ENCODE measurements around the gene SALL4.

SALL4 gene

GRCh38 chr20:51735728-51736600 is 66.4 kb downstream of the SALL4 start:
- H3K9me3 ChIP-seq (ENCODE audit: insufficient read depth, low read length), result no peaks in the 10 kb centered on the region
- H3K27ac ChIP-seq (ENCODE audit: low read length), result no peak overlapping the region
- no peaks in the 10 kb centered on the region for H3K79me2 ChIP-seq (ENCODE audit: low read length)
- H3K4me3 ChIP-seq (ENCODE audit: low read length), result no peak overlapping the region
- H3K36me3 ChIP-seq (replicated peaks; ENCODE audit: low read depth, low read length), result no peaks in the 10 kb centered on the region
- H3K4me1 ChIP-seq (ENCODE audit: low read length), result no peaks in the 10 kb centered on the region
- H3K9ac ChIP-seq (ENCODE audit: low read length), result no peak overlapping the region
- TF ChIP-seq CTCF (IDR thresholded peaks at IDR 0.05; ENCODE audit: low read depth, low read length) (no peak), EZH2phosphoT487 (IDR thresholded peaks at IDR 0.05; ENCODE audit: low read depth) (no peak)
- H4K20me1 ChIP-seq (ENCODE audit: insufficient read depth, low read length), result no peaks in the 10 kb centered on the region
- no peak overlapping the region for H3K4me2 ChIP-seq (ENCODE audit: low read length)
- H3K27me3 ChIP-seq (ENCODE audit: low read depth, low read length), result peaks cover 10% of the 10 kb centered on the region
- H2AFZ ChIP-seq (ENCODE audit: low read depth, low read length), result no peak overlapping the region

GRCh38 chr20:51734876-51735720 is 67.2 kb downstream of the SALL4 start:
- TF ChIP-seq EZH2phosphoT487 (IDR thresholded peaks at IDR 0.05; ENCODE audit: low read depth) (no peak), CTCF (IDR thresholded peaks at IDR 0.05; ENCODE audit: low read depth, low read length) (no peak)
- no peak overlapping the region for H2AFZ ChIP-seq (ENCODE audit: low read depth, low read length)
- H3K9me3 ChIP-seq (ENCODE audit: insufficient read depth, low read length), result no peaks in the 10 kb centered on the region
- no peak overlapping the region for H3K9ac ChIP-seq (ENCODE audit: low read length)
- H3K79me2 ChIP-seq (ENCODE audit: low read length), result no peaks in the 10 kb centered on the region
- H3K4me3 ChIP-seq (ENCODE audit: low read length), result no peak overlapping the region
- H3K36me3 ChIP-seq (replicated peaks; ENCODE audit: low read depth, low read length), result no peaks in the 10 kb centered on the region
- peaks cover 10% of the 10 kb centered on the region for H3K27me3 ChIP-seq (ENCODE audit: low read depth, low read length)
- H3K4me2 ChIP-seq (ENCODE audit: low read length), result no peak overlapping the region
- no peak overlapping the region for H3K27ac ChIP-seq (ENCODE audit: low read length)
- H3K4me1 ChIP-seq (ENCODE audit: low read length), result no peaks in the 10 kb centered on the region
- H4K20me1 ChIP-seq (ENCODE audit: insufficient read depth, low read length), result no peaks in the 10 kb centered on the region

GRCh38 chr20:51733070-51733469 is 69.3 kb downstream of the SALL4 start:
- no peak overlapping the region for H3K9ac ChIP-seq (ENCODE audit: low read length)
- H3K79me2 ChIP-seq (ENCODE audit: low read length), result no peaks in the 10 kb centered on the region
- peaks cover 10% of the 10 kb centered on the region for H3K27me3 ChIP-seq (ENCODE audit: low read depth, low read length)
- TF ChIP-seq CTCF (IDR thresholded peaks at IDR 0.05; ENCODE audit: low read depth, low read length) (no peak), EZH2phosphoT487 (IDR thresholded peaks at IDR 0.05; ENCODE audit: low read depth) (no peak)
- H4K20me1 ChIP-seq (ENCODE audit: insufficient read depth, low read length), result no peaks in the 10 kb centered on the region
- no peak overlapping the region for H2AFZ ChIP-seq (ENCODE audit: low read depth, low read length)
- H3K4me2 ChIP-seq (ENCODE audit: low read length), result no peak overlapping the region
- no peaks in the 10 kb centered on the region for H3K36me3 ChIP-seq (replicated peaks; ENCODE audit: low read depth, low read length)
- H3K4me3 ChIP-seq (ENCODE audit: low read length), result no peak overlapping the region
- no peaks in the 10 kb centered on the region for H3K9me3 ChIP-seq (ENCODE audit: insufficient read depth, low read length)
- H3K4me1 ChIP-seq (ENCODE audit: low read length), result no peaks in the 10 kb centered on the region
- H3K27ac ChIP-seq (ENCODE audit: low read length), result no peak overlapping the region

All from OCI-LY3 (cell line).